Measurements from ENCODE around the gene CALCOCO1.

The CALCOCO1 gene

DNA sequence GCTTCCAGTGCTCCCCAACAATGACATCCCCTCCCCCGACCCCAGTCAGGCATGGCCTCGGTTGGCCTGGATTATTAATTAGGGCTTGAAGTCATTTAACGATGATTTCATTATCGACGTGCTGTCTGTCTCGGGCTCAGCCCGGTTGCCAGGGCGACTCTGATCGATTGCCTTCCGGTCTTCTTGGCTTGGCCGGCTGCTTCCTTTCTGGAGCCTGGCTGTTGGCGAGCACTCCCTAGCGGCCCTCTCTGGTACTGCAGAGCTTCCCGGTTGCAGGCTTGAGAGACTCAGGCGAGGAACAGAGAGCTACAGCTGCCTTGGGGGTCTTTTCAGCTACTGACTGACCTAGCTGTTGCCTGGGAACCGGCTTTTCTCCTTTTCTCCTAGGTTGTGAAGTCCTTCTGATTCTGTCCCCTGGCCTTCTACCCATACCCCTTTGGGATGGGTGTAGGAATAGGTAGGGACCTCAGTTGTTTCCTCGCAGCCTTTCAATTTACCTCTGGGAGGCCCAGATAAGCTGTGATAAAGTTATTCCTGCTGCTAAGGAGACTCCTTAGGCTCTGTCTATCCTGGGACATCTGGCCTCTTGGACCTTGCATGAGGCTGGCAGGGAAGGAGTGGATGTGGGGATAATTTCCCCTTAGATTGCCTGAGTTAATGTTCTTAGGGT is 30.0 kb upstream of the CALCOCO1 start:
- ChIA-PET CTCF (interaction anchor here (0.7 to 11.6 kb wide), 43 partner anchors 8 to 546 kb away, joined by 3 to 222 read pairs (median 4); partner anchors contain the start of genes ATP5MC2 and CALCOCO1), POLR2A (no interaction called here)
- peak; percentile 89 for DNase-seq (ENCODE audit: extremely low spot score)
- TF ChIP-seq, protein P1, sequence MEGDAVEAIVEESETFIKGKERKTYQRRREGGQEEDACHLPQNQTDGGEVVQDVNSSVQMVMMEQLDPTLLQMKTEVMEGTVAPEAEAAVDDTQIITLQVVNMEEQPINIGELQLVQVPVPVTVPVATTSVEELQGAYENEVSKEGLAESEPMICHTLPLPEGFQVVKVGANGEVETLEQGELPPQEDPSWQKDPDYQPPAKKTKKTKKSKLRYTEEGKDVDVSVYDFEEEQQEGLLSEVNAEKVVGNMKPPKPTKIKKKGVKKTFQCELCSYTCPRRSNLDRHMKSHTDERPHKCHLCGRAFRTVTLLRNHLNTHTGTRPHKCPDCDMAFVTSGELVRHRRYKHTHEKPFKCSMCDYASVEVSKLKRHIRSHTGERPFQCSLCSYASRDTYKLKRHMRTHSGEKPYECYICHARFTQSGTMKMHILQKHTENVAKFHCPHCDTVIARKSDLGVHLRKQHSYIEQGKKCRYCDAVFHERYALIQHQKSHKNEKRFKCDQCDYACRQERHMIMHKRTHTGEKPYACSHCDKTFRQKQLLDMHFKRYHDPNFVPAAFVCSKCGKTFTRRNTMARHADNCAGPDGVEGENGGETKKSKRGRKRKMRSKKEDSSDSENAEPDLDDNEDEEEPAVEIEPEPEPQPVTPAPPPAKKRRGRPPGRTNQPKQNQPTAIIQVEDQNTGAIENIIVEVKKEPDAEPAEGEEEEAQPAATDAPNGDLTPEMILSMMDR (IDR thresholded peaks at IDR 0.05; ENCODE audit: control extremely low read depth, extremely low read depth, low read depth, missing control alignments) = peak; percentile 96

DNA sequence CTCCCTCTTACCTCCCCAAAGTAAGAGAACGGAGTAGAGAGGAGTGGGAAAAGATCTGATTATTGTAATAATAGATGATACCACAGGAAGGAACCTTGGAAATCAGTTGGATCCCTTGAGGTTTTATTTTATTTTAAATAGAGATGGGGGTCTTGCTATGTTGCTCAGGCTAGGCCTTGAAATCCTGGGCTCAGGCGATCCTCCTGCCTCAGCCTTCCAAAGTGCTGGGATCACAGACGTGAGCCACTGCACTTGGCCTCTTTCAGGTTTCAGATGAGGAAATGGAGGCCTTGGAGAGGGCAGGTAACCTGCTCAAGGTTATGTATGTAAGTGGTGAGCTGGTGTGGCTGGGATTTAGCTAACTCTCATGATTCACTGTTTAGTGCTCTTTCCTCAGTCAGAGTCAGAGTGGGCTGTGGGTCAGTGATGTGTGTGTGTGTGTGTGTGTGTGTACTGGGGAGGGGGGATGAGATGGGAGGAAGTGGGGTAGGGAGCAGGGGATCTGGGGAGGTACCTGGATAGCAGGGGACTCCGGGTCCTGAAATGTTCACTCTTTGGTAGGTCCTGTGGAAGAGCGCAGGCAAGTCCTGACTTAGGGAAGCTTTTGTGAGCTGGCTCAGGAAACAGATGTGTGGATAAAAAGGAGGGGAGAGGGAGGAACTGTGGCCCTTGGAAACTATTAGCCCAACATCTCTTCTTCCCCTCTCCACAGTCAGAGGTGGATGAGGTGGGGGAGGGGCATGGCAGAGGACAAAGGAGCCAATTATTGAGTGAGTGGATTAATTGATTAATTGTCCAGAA is 29.2 kb upstream of the CALCOCO1 start:
- CTCF ChIA-PET = interaction anchor here (0.8 to 11.6 kb wide), 33 partner anchors 8 to 545 kb away, joined by 3 to 222 read pairs (median 5); partner anchors contain the start of genes ATP5MC2 and CALCOCO1
- TF ChIP-seq, protein P1 (IDR thresholded peaks at IDR 0.05; ENCODE audit: control extremely low read depth, extremely low read depth, low read depth, missing control alignments) = no peak
- no peak for DNase-seq (ENCODE audit: extremely low spot score)
- POLR2A ChIA-PET = no interaction called here

DNA sequence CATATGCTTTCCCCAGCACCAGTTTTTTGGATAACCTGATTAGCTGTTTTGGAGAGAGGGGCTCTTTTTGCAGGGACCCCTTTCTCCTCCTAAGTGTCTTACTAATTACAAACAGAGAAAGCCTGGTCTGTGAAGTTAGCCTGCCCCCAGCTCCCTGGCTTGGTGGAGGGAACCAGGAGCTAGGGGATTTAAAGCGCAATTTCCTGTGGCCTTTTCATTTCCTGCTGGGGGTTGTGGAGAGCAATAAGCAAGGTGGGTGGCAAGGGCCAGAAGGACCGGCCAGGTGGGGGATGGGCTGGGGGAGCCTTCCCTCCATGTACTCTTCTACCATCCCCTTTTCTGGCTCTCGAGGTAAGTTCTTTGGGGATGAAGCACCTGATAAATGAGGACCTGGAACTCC is 28.6 kb upstream of the CALCOCO1 start:
- TF ChIP-seq, protein P1 (IDR thresholded peaks at IDR 0.05; ENCODE audit: control extremely low read depth, extremely low read depth, low read depth, missing control alignments) = no peak
- ChIA-PET CTCF (interaction anchor here (0.9 to 11.6 kb wide), 11 partner anchors 10 to 458 kb away, joined by 3 to 222 read pairs (median 10); partner anchors contain the start of gene CALCOCO1), POLR2A (no interaction called here)
- no peak for DNase-seq (ENCODE audit: extremely low spot score)

DNA sequence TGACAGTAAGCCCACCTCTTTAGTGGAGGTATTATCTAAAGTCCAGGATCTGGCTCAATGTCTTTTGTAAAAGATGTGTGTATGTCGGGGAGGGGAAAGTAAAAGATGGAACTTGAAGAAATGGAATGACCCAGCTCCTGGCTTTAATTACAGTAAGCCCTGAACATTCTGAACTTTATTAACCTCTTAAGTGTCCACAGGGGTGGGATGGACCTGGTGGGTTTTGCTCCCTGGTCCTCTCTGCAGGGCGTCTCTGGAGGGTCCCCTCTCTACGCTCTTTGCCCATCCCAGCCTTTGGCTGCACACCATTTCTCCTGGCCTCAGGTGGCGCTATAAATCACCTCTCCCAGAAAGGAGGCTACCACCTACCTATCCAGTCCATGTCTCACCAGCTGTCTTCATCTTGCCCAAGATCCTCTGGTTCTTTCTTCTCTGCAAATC is 28.2 kb upstream of the CALCOCO1 start:
- no peak for DNase-seq (ENCODE audit: extremely low spot score)
- TF ChIP-seq, protein P1 (IDR thresholded peaks at IDR 0.05; ENCODE audit: control extremely low read depth, extremely low read depth, low read depth, missing control alignments) = peak; percentile 33
- ChIA-PET CTCF (interaction anchor here (1.0 to 11.6 kb wide), 8 partner anchors 10 to 459 kb away, joined by 3 to 222 read pairs (median 10); partner anchors contain the start of gene CALCOCO1), POLR2A (no interaction called here)

DNA sequence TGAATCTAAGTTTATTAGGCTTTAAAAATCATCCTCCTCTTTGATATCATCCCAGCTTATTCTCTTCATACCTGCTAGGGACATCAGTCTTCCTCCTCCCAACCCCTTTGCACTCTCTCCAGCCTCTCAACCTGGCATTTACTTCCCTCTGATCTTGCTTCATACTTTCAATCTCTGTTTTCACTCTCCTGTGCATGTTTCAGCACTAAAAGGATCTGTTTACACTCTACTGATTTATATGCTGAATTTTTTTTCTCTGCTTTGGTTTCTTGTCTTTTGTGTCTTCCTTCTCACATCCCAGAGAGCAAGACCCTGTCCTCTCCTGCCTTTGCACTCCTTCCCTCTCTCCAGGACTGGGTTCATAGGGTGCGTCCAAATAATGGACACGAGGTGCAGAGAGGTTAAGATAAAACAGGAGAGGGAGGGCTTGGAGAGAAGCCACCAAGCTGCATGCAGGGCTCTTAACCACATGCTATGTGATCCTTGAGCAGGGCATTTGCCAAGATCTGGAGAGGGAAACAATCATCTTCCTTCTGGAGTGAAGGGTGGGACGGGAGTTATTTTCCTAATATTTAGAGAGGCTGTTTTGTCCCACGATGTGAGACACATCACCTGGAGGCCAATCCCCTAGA is 27.5 kb upstream of the CALCOCO1 start:
- TF ChIP-seq, protein P1 (IDR thresholded peaks at IDR 0.05; ENCODE audit: control extremely low read depth, extremely low read depth, low read depth, missing control alignments) = no peak
- ChIA-PET POLR2A (no interaction called here), CTCF (interaction anchor here (1.6 to 11.6 kb wide), 3 partner anchors 10 to 52 kb away, joined by 5 to 222 read pairs (median 32); no protein-coding TSS in a partner anchor)
- no peak for DNase-seq (ENCODE audit: extremely low spot score)

DNA sequence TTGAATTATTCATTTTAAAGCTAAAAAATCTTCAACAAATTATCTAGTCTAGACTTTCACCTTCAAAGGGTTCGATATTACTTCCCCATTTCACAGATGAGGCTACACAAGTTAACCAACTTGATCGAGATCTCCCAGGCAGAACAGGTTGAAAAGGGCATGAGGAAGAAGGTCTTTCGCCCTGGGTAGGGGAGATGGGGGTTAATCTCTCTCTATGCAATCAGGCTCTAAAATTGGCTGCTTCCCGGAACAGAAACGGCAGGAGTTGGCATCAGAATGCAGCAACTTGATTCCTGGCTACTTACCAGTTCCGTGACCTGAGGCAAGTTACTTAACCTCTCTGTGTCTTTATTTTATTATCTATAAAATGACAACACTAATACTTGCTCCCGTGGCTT is 26.9 kb upstream of the CALCOCO1 start:
- ChIA-PET CTCF (interaction anchor here (1.0 to 11.6 kb wide), 5 partner anchors 10 to 56 kb away, joined by 3 to 222 read pairs (median 5); no protein-coding TSS in a partner anchor), POLR2A (no interaction called here)
- no peak for DNase-seq (ENCODE audit: extremely low spot score)
- TF ChIP-seq, protein P1 (IDR thresholded peaks at IDR 0.05; ENCODE audit: control extremely low read depth, extremely low read depth, low read depth, missing control alignments) = no peak

Data from GM10248 (cell line).